ENCODE measurements around the gene DISP1.

GRCh38 chr1:222845763-222846162 is 30.9 kb downstream of the DISP1 start:
- TF ChIP-seq CTCF (conservative IDR thresholded peaks at IDR 0.05) (no peak), EZH2 (IDR thresholded peaks at IDR 0.05; ENCODE audit: low read depth) (no peak)

Measured in PC-9 (cell line).